ENCODE data around the gene MBD4. TPM values are rescaled to one million over a fixed set of nuclear protein-coding genes. Genes with fewer than 3 reads are reported as not detected.
"Not testable (repeated sequence)": the region's sequence is repeated elsewhere in the genome, so short reads cannot be mapped to it uniquely, and the experiment has no call there.

MBD4 gene
- total RNA-seq, 1 donor from 2014 or later: 30.6 TPM

- intact Hi-C loops (cut with DNase I): no loop called here
- peak; percentile 48 for DNase-seq (ENCODE audit: low spot score)
- ATAC-seq: no peak
Measured at GRCh38 chr3:129418041-129418973, 21.4 kb downstream of the MBD4 start.

DNA sequence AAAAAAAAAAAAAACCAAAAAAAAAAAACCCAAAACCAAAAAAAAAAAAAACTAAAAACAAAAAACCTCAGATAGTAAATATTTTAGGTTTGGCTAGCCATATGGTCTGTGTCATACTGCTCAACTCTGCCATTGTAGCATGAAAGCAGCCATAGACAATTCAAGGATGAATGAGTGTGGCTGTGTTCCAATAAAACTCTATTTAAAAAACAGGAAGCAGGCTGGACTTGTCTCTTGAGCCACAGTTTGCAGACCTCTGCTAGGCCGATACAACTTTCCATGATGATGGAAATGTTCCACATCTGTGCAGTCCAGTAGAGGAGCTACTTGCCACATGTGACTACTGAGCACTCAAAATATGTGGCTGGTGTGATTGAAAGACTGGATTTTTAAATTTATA lies 22.4 kb downstream of the MBD4 start:
- intact Hi-C loops (cut with DNase I): no loop called here
- peak; percentile 41 for ATAC-seq
- DNase-seq (ENCODE audit: low spot score): no peak

- ATAC-seq: no peak
- no peak for DNase-seq (ENCODE audit: low spot score)
- intact Hi-C loops (cut with DNase I): no loop called here
Measured at GRCh38 chr3:129416415-129416814, 23.3 kb downstream of the MBD4 start.

DNA sequence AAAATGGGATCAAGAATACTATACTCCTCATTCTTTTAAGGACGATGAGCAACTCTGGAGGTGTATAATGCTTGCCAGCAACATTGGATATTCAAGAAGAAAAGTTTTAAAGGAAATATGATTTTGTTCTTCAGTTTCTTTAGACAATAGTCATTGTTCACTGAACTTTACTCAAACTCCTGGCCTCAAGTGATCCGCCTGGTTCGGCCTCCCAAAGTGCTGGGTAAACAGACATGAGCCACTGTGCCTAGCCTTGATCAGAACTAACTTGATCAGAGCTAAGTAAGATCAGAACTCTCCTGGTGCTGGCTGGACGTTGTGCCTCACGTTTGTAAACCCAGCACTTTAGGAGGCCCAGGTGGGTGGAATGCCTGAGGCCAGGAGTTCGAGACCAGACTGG lies 23.9 kb downstream of the MBD4 start:
- ATAC-seq (no peak), DNase-seq (ENCODE audit: low spot score) (peak; percentile 21)
- intact Hi-C loops (cut with DNase I): no loop called here

- no peak for ATAC-seq
- no peak for DNase-seq (ENCODE audit: low spot score)
- intact Hi-C loops (cut with DNase I): no loop called here
Measured at GRCh38 chr3:129415378-129415777, 24.4 kb downstream of the MBD4 start.

- ATAC-seq (no peak), DNase-seq (ENCODE audit: low spot score) (peak; percentile 10)
- intact Hi-C loops (cut with DNase I): no loop called here
Measured at GRCh38 chr3:129413687-129414506, 25.9 kb downstream of the MBD4 start.

DNA sequence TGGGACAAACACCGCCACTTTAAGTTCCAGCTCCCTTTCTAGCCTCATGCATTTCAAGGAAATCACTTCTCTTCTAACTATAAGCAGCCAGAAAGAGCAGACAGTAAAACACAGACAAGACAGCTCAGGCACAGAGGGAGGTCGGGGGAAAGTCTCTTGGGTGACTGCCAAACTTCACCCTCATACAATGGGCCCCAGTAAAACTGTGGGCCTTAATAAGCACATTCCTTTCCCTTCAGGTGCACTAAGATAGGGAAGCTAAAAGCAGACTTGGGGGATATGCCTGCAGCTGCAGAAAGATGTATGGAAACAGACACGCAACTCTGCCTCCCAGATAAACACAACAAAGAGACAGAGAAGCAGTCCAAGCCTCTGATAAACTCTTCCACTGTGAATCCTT lies 26.5 kb downstream of the MBD4 start:
- DNase-seq (ENCODE audit: low spot score); intact Hi-C loops (cut with DNase I); ATAC-seq: not testable (repeated sequence)

GRCh38 chr3:129412542-129413198 lies 27.1 kb downstream of the MBD4 start:
- peak; percentile 19 for DNase-seq (ENCODE audit: low spot score)
- intact Hi-C loops (cut with DNase I): no loop called here
- no peak for ATAC-seq

DNA sequence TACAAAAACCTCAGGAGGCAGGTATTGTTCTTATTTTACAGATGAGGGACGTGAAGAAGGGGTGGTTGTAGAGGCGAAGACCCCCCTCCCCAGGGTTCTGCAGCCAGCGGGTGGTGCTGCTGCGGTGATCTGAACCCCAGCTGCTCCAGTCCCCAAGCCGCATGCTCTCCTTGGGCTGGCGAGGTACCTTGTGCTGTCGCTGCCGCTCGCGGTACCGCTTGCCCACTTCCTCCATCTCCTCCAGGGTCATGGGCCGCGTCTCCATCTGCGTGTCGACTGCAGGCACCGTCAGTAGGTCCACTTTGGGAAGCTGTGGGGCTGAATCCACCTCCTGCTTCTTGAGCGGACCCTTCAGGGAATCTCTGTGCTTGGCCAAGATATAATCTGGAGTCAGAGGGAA lies 28.8 kb downstream of the MBD4 start:
- DNase-seq (ENCODE audit: low spot score): no peak
- intact Hi-C loops (cut with DNase I): no loop called here
- no peak for ATAC-seq

DNA sequence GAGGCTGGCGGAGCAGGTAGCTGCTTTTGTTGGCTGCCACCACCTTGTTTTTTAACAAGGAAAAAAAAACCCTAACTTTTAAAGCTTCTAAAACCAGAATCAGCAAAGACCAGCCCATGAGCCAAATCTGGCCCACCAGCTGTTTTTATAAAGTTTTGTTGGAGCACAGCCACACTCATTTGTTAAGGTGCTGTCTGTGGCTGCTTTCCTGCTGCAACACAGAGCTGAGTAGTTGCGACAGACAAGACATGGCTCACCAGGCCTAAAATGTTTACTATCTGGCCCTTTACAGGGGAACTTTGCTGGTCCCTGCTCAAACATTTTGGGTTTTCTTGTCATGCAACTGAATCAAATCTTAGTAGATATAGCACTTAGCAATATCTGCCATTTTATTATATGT lies 30.2 kb downstream of the MBD4 start:
- intact Hi-C loops (cut with DNase I): no loop called here
- no peak for DNase-seq (ENCODE audit: low spot score)
- no peak for ATAC-seq

DNA sequence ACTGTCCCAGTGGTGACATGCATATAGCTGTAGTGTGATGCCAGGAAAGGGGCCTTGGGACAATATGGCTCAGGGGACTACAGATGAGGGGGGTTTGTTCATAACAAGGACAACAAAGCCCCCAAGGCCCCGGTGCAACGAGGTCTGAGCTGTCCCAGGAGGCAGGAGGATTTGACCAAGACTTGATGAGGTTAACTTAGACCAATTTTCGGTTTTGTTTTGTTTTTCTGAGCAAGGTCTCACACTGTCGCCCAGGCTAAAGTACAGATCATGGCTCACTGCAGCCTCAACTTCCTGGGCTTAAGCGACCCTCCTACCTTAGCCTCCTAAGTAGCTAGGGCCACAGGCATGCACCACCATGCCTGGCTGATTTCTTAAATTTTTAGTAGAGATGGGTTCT lies 35.1 kb downstream of the MBD4 start:
- DNase-seq (ENCODE audit: low spot score) (no peak), ATAC-seq (no peak)
- intact Hi-C loops (cut with DNase I): no loop called here

DNA sequence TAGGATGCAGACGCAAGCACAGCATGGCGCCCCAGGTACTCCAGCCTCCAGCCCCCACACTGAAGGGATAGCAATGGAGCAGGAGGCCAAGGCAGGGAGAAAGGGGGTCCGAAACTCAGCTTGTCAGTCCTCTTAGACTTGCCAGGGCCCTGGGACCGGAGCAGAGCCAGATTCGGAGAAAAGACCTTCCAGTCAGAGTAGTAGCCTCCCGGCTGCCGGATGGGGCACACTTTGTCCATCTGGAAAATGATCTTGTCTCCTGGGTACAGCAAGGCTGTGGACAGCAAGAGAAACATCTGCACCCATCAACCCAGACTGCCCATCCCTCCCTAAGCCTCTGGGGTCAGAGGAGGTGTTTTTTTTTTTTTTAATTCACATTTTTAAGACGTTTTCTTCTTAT lies 35.6 kb downstream of the MBD4 start:
- ATAC-seq (no peak), DNase-seq (ENCODE audit: low spot score) (no peak)
- intact Hi-C loops (cut with DNase I): no loop called here

GRCh38 chr3:129403450-129403849 lies 36.3 kb downstream of the MBD4 start:
- DNase-seq (ENCODE audit: low spot score) (no peak), ATAC-seq (no peak)
- intact Hi-C loops (cut with DNase I): no loop called here

DNA sequence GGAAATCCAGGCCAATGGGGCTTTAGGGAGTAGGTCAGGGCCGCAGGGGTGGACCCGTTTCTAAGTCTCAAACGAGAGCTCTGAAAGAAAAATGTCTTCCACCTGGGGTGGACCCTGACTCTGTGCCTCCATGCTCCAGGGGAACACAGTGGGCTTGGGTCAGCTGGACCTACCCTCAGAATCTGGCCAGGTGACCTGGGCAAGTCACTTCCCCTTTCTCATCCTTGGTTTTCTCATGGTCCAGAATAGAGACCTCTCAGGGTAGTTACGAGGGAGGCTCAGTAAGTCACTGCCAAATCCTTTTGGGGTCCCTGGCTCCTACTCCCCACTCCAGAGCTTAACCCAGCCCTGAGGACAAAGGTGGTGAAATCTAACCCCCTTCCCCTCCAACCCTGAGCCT lies 37.1 kb downstream of the MBD4 start:
- ATAC-seq: no peak
- intact Hi-C loops (cut with DNase I): no loop called here
- no peak for DNase-seq (ENCODE audit: low spot score)

DNA sequence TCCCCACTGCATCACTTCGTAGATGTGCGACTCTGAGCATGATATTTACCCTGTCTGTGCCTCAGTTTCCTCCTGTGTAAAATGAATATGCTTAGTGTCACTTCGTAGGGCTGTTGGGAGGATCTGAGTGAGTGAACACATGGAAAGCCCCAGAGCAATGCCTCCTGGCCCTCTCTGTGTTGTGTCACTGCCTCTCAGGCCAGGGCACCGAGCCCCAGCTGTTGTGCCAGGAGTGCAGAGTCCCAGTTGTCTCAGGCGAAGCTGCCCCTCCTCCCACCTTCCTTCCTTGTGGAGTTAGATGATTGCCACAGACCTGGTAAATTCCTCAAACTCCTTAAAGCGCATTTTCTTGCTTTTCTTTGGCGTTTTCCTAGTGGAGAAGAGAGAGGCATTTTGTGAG lies 37.5 kb downstream of the MBD4 start:
- intact Hi-C loops (cut with DNase I): no loop called here
- no peak for ATAC-seq
- DNase-seq (ENCODE audit: low spot score): no peak

- DNase-seq (ENCODE audit: low spot score) (no peak), ATAC-seq (peak; percentile 27)
- intact Hi-C loops (cut with DNase I): no loop called here
Measured at GRCh38 chr3:129399895-129400357, 39.8 kb downstream of the MBD4 start.

- intact Hi-C loops (cut with DNase I): no loop called here
- DNase-seq (ENCODE audit: low spot score): peak; percentile 90
- peak; percentile 95 for ATAC-seq
Measured at GRCh38 chr3:129399145-129399894, 40.4 kb downstream of the MBD4 start.

DNA sequence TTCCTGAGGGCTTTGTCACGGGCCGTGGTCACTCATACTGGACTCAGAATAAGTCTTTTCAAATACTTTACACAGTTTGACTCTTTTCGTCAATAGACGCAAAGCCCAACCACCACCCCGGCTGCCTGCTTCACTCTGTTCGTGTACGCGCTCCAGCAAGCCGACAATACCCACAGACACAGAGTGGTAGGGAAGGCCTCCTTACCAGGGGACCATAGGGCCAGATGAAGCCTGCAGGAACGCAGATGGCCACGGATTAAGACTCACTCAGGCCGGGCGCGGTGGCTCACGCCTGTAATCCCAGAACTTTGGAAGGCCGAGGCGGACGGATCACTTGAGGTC lies 41.0 kb downstream of the MBD4 start:
- no peak for DNase-seq (ENCODE audit: low spot score)
- intact Hi-C loops (cut with DNase I): no loop called here
- peak; percentile 22 for ATAC-seq

Measured in sciatic nerve (tissue), 2 donors.